Activated T-cell treated with anti-CD3 and anti-CD28 coated beads for 1 hour (primary cell): ENCODE results near the gene GAPVD1.
A peak's percentile ranks its signal among the peaks of the same experiment; 100 is the strongest.
"Not testable (repeated sequence)": the region's sequence is repeated elsewhere in the genome, so short reads cannot be mapped to it uniquely, and the experiment has no call there.

Experiments
- DNase-seq: peaks from one replicate; pipeline ENCODE4 v3.0.0-alpha.2; 2020; ENCODE audit warnings: low read depth

The GAPVD1 gene

GRCh38 chr9:125261501-125262293 lies at the start of gene GAPVD1:
Gene GAPVD1 (plus strand): TSS chr9:125261826. CDS start chr9:125298922, 37,096 bp downstream.
- peak; percentile 76 for DNase-seq

- no peak for DNase-seq
Measured at GRCh38 chr9:125214186-125214585, 47.4 kb upstream of the GAPVD1 start.

GRCh38 chr9:125218621-125219020 lies 43.0 kb upstream of the GAPVD1 start:
- DNase-seq, result no peak

- not testable (repeated sequence) for DNase-seq
Measured at GRCh38 chr9:125224858-125225257, 36.8 kb upstream of the GAPVD1 start.

GRCh38 chr9:125227761-125228160 lies 33.9 kb upstream of the GAPVD1 start:
- DNase-seq, result no peak

- DNase-seq, result no peak
Measured at GRCh38 chr9:125233678-125234077, 27.9 kb upstream of the GAPVD1 start.

GRCh38 chr9:125234099-125234498 lies 27.5 kb upstream of the GAPVD1 start:
- not testable (repeated sequence) for DNase-seq

GRCh38 chr9:125235804-125236519 lies 25.7 kb upstream of the GAPVD1 start:
- no peak for DNase-seq

GRCh38 chr9:125236520-125237159 lies 25.0 kb upstream of the GAPVD1 start:
- not testable (repeated sequence) for DNase-seq

- DNase-seq, result no peak
Measured at GRCh38 chr9:125238127-125238914, 23.3 kb upstream of the GAPVD1 start.

GRCh38 chr9:125238915-125239446 lies 22.6 kb upstream of the GAPVD1 start:
- DNase-seq, result no peak

GRCh38 chr9:125239631-125240597 lies 21.7 kb upstream of the GAPVD1 start:
- DNase-seq, result no peak

- peak; percentile 24 for DNase-seq
Measured at GRCh38 chr9:125240649-125240999, 21.0 kb upstream of the GAPVD1 start.

GRCh38 chr9:125241000-125241862 lies 20.4 kb upstream of the GAPVD1 start, which contains the start of gene HSPA5:
Gene HSPA5 (minus strand): TSS chr9:125241343. CDS start chr9:125241126, 217 bp downstream.
- DNase-seq, result peak; percentile 97

- DNase-seq, result no peak
Measured at GRCh38 chr9:125241863-125242739, 19.5 kb upstream of the GAPVD1 start.

GRCh38 chr9:125243792-125244260 lies 17.8 kb upstream of the GAPVD1 start:
- DNase-seq, result no peak

GRCh38 chr9:125246261-125246667 lies 15.4 kb upstream of the GAPVD1 start:
- DNase-seq, result no peak

GRCh38 chr9:125254231-125254630 lies 7.4 kb upstream of the GAPVD1 start:
- DNase-seq, result no peak
